NT2/D1 (cell line): ENCODE measurements around the gene LIMS1.
"Not testable (repeated sequence)": the region's sequence is repeated elsewhere in the genome, so short reads cannot be mapped to it uniquely, and the experiment has no call there.

Experiments used
- YY1 ChIP-seq: IDR thresholded peaks from 2 replicates; pipeline ENCODE4 v1.6.1; 2011; ENCODE audit not compliant: insufficient read length, insufficient read depth
- ZNF274 ChIP-seq: IDR thresholded peaks from 2 replicates; pipeline ENCODE4 v1.6.1; 2011; ENCODE audit warnings: mild to moderate bottlenecking, low read depth, low read length

DNA sequence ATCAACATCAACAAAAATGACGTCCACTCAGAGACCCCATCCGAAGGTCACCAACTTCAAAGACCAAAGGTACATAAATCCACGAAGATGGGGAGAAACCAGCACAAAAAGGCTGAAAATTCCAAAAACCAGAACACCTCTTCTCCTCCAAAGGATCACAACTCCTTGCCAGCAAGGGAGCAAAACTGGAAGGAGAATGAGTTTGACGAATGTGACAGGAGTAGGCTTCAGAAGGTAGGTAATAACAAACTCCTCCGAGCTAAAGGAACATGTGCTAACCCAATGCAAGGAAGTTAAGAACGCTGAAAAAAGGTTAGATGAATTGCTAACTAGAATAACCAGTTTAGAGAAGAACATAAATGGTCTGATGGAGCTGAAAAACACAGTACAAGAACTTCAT is 110.2 kb downstream of the LIMS1 start:
- TF ChIP-seq YY1, ZNF274: not testable (repeated sequence)
